GM19438 (cell line): ENCODE results near the gene SNCA.

ENCODE experiments used
- ATAC-seq: cut with Tn5 transposase; IDR thresholded peaks from one replicate; pipeline ENCODE4 v1.9.1; 2021; ENCODE audit warnings: low read depth; ENCODE audit not compliant: unreplicated experiment

SNCA gene

GRCh38 chr4:89757154-89757719 lies 79.7 kb downstream of the SNCA start:
- no peak for ATAC-seq

- ATAC-seq = no peak
Observed at GRCh38 chr4:89755220-89755619, 81.7 kb downstream of the SNCA start.

- no peak for ATAC-seq
Observed at GRCh38 chr4:89754531-89754930, 82.4 kb downstream of the SNCA start.

GRCh38 chr4:89753601-89754066 lies 83.3 kb downstream of the SNCA start:
- no peak for ATAC-seq

- ATAC-seq = no peak
Observed at GRCh38 chr4:89752932-89753598, 83.9 kb downstream of the SNCA start.

GRCh38 chr4:89751416-89751815 lies 85.5 kb downstream of the SNCA start:
- no peak for ATAC-seq

GRCh38 chr4:89746377-89746776 lies 90.6 kb downstream of the SNCA start:
- ATAC-seq = no peak

GRCh38 chr4:89745708-89746107 lies 91.3 kb downstream of the SNCA start:
- no peak for ATAC-seq

- ATAC-seq = no peak
Observed at GRCh38 chr4:89744914-89745313, 92.0 kb downstream of the SNCA start.

- no peak for ATAC-seq
Observed at GRCh38 chr4:89741768-89742167, 95.2 kb downstream of the SNCA start.

GRCh38 chr4:89739311-89739988 lies 97.5 kb downstream of the SNCA start:
- ATAC-seq = no peak

GRCh38 chr4:89737888-89738287 lies 99.1 kb downstream of the SNCA start:
- ATAC-seq = no peak

- no peak for ATAC-seq
Observed at GRCh38 chr4:89733946-89734345, 103.0 kb downstream of the SNCA start.

GRCh38 chr4:89727238-89727637 lies 109.7 kb downstream of the SNCA start:
- no peak for ATAC-seq

GRCh38 chr4:89725268-89725667 lies 111.7 kb downstream of the SNCA start:
- no peak for ATAC-seq

- no peak for ATAC-seq
Observed at GRCh38 chr4:89724716-89725115, 112.2 kb downstream of the SNCA start.

- ATAC-seq = no peak
Observed at GRCh38 chr4:89723096-89723495, 113.9 kb downstream of the SNCA start.

- no peak for ATAC-seq
Observed at GRCh38 chr4:89722517-89722916, 114.4 kb downstream of the SNCA start.

GRCh38 chr4:89720981-89721380 lies 116.0 kb downstream of the SNCA start:
- ATAC-seq = no peak

GRCh38 chr4:89719536-89720090 lies 117.3 kb downstream of the SNCA start:
- no peak for ATAC-seq

GRCh38 chr4:89716893-89717292 lies 120.1 kb downstream of the SNCA start:
- no peak for ATAC-seq

- ATAC-seq = no peak
Observed at GRCh38 chr4:89715631-89716030, 121.3 kb downstream of the SNCA start.
